ENCODE measurements around the gene EDC4. TPM values are rescaled to one million over a fixed set of nuclear protein-coding genes. Genes with fewer than 3 reads are reported as not detected.

The EDC4 gene
- total and polyA plus RNA-seq, 9 of the 15 experiments (the other 6 are each of a cell fraction or from before 2014, with no cell fraction given), result 1.1 to 131 (median 74.0) TPM

- TF ChIP-seq ZBTB40 (IDR thresholded peaks at IDR 0.05) (no peak), ZBTB40 (CRISPR knock-in tag; IDR thresholded peaks at IDR 0.05) (no peak), USF2 (CRISPR knock-in tag; IDR thresholded peaks at IDR 0.05) (no peak), ZHX1 (conservative IDR thresholded peaks at IDR 0.05; ENCODE audit: low read length) (no peak), DPF2 (IDR thresholded peaks at IDR 0.05) (no peak), ZNF134 (CRISPR knock-in tag; conservative IDR thresholded peaks at IDR 0.05) (no peak), CTCF (IDR thresholded peaks at IDR 0.05 in 2 of 3, conservative IDR thresholded peaks at IDR 0.05 in 1 of 3; ENCODE audit: insufficient read depth in 2 of 3, low read depth in 1 of 3, low read length in 3 of 3) (no peak), STAT5B (CRISPR knock-in tag; IDR thresholded peaks at IDR 0.05) (no peak), ZKSCAN8 (CRISPR knock-in tag; IDR thresholded peaks at IDR 0.05) (no peak), FOXO4 (CRISPR knock-in tag; IDR thresholded peaks at IDR 0.05) (no peak; the same call in 1 of the 2 replicates)
Observed at GRCh38 chr16:67892899-67893742, 20.3 kb downstream of the EDC4 start, which contains the start of gene PSKH1 (continued).
